CD14-positive monocyte (primary cell): Measurements from ENCODE around the gene SMAD2. TPM values are rescaled to one million over a fixed set of nuclear protein-coding genes. Genes with fewer than 3 reads are reported as not detected.
A peak's percentile ranks its signal among the peaks of the same experiment; 100 is the strongest.

Experiments used
- DNase-seq, 3 donors: peaks; one replicate each; pipeline ENCODE4 v3.0.0-alpha.2; 2011 to 2022
- H2AFZ ChIP-seq: 2 replicates; pipeline ENCODE4 v1.6.0; 2012; ENCODE audit warnings: mild to moderate bottlenecking, low read depth, low read length, inconsistent platforms; ENCODE audit not compliant: insufficient read depth, poor library complexity, severe bottlenecking
- H3K27ac ChIP-seq, 2 donors: 1 replicate in 1 of 2; 2 replicates in 1 of 2; pipeline ENCODE4 v1.5.1; 2012 to 2013; ENCODE audit warnings: low read length in 2 of 2, control low read depth in 1 of 2, inconsistent platforms in 1 of 2, low read depth in 1 of 2, mild to moderate bottlenecking in 1 of 2
- H3K27me3 ChIP-seq, 2 donors: one replicate each; pipeline versions ENCODE4 v1.6.0 to v1.6.1; 2011 to 2013; ENCODE audit warnings: low read length in 2 of 2; ENCODE audit not compliant: control insufficient read depth in 2 of 2, insufficient read depth in 2 of 2
- H3K36me3 ChIP-seq, 2 donors: replicated peaks in 1 of 2; 1 replicate in 1 of 2; 2 replicates in 1 of 2; pipeline versions ENCODE4 v1.5.1 to v1.6.1; 2012 to 2013; ENCODE audit warnings: low read length in 2 of 2, control low read depth in 1 of 2, inconsistent platforms in 1 of 2, mild to moderate bottlenecking in 1 of 2; ENCODE audit not compliant: insufficient read depth in 2 of 2, control insufficient read depth in 1 of 2
- H3K4me1 ChIP-seq, 2 donors: 1 replicate in 1 of 2; 2 replicates in 1 of 2; pipeline versions ENCODE4 v1.5.1 to v1.6.1; 2012 to 2013; ENCODE audit warnings: low read length in 2 of 2, control low read depth in 1 of 2, inconsistent platforms in 1 of 2, mild to moderate bottlenecking in 1 of 2, moderate library complexity in 1 of 2; ENCODE audit not compliant: insufficient read depth in 2 of 2, control insufficient read depth in 1 of 2
- H3K4me2 ChIP-seq: replicated peaks from 2 replicates; pipeline ENCODE3; 2012; ENCODE audit warnings: low read length, moderate library complexity, mild to moderate bottlenecking; ENCODE audit not compliant: poor library complexity, severe bottlenecking; ENCODE audit errors: extremely low read depth
- H3K4me3 ChIP-seq, 3 experiments: fragments of 200-600 bp in 1 of 3; sonication (generic) in 1 of 3; replicated peaks in 1 of 3; 1 replicate in 2 of 3; 2 replicates in 1 of 3; pipeline ENCODE4 v1.5.1; 2011 to 2013; ENCODE audit warnings: low read length in 3 of 3, mild to moderate bottlenecking in 3 of 3, control low read depth in 2 of 3, low read depth in 2 of 3, inconsistent platforms in 1 of 3, moderate library complexity in 1 of 3
- H3K79me2 ChIP-seq: 2 replicates; pipeline ENCODE4 v1.6.0; 2012; ENCODE audit warnings: mild to moderate bottlenecking, control low read depth, inconsistent platforms, low read length, moderate library complexity; ENCODE audit not compliant: insufficient read depth
- H3K9ac ChIP-seq: 2 replicates; pipeline ENCODE4 v1.6.0; 2017; ENCODE audit warnings: low read length, mild to moderate bottlenecking; ENCODE audit not compliant: insufficient read depth, poor library complexity, severe bottlenecking
- H3K9me3 ChIP-seq, 2 donors: replicated peaks in 1 of 2; 1 replicate in 1 of 2; 2 replicates in 1 of 2; pipeline versions ENCODE4 v1.5.1 to v1.6.1; 2012 to 2013; ENCODE audit warnings: low read length in 2 of 2, control low read depth in 1 of 2; ENCODE audit not compliant: control insufficient read depth in 1 of 2, insufficient read depth in 1 of 2
- H4K20me1 ChIP-seq: 2 replicates; pipeline ENCODE4 v1.6.0; 2012; ENCODE audit warnings: mild to moderate bottlenecking, low read length, control low read depth, moderate library complexity; ENCODE audit not compliant: insufficient read depth
- H3K27ac Mint-ChIP-seq, 7 donors: one replicate each; pipeline ENCODE4 v1.8.0; 2020; ENCODE audit warnings: mild to moderate bottlenecking in 7 of 7, mixed read lengths in 7 of 7, moderate library complexity in 6 of 7, inconsistent platforms in 2 of 7
- H3K27me3 Mint-ChIP-seq, 3 donors: one replicate each; pipeline ENCODE4 v1.8.0; 2021 to 2022; ENCODE audit warnings: low read depth in 3 of 3, mild to moderate bottlenecking in 3 of 3, mixed read lengths in 3 of 3, moderate library complexity in 3 of 3, inconsistent platforms in 1 of 3
- H3K36me3 Mint-ChIP-seq, 2 donors: one replicate each; pipeline ENCODE4 v1.8.0; 2020; ENCODE audit warnings: mixed read lengths in 2 of 2, inconsistent platforms in 1 of 2, mild to moderate bottlenecking in 1 of 2
- H3K4me1 Mint-ChIP-seq: one replicate; pipeline ENCODE4 v1.8.0; 2020; ENCODE audit warnings: mild to moderate bottlenecking, mixed read lengths
- H3K4me3 Mint-ChIP-seq, 2 donors: one replicate each; pipeline ENCODE4 v1.8.0; 2020; ENCODE audit warnings: mild to moderate bottlenecking in 2 of 2, mixed read lengths in 2 of 2, moderate library complexity in 1 of 2
- H3K9me3 Mint-ChIP-seq, 7 donors: one replicate each; pipeline ENCODE4 v1.8.0; 2020 to 2022; ENCODE audit warnings: mixed read lengths in 7 of 7, mild to moderate bottlenecking in 6 of 7, moderate library complexity in 6 of 7, inconsistent platforms in 2 of 7
- CTCF ChIP-seq: fragments of 200-600 bp; IDR thresholded peaks from one replicate; pipeline ENCODE4 v1.8.0; 2022; ENCODE audit warnings: antibody characterized with exemption, mild to moderate bottlenecking
- WGBS: methylation state at CpG from one replicate; pipeline ENCODE4 v1.1.5; 2013; ENCODE audit warnings: missing lambda C conversion rate; ENCODE audit not compliant: insufficient coverage; 5-methylcytosine and 5-hydroxymethylcytosine counted together
- intact Hi-C, 2 donors: fragments of 100-400 bp; cut with micrococcal nuclease; formaldehyde crosslinking; loops; one replicate each; pipeline versions ENCODE4 v1.15.0 to v1.15.1; 2023
- polyA minus RNA-seq: library from RNA; depleted of rRNA, polyadenylated mRNA; stranded (reverse); fragments of >200 nt; gene quantifications from 2 replicates; pipeline ENCODE4 v1.2.3, GENCODE V29; 2012
- polyA plus RNA-seq, 3 donors: library from polyadenylated mRNA; depleted of rRNA in 1 of 3; unstranded in 2 of 3; stranded (reverse) in 1 of 3; fragments of 300-500 nt in 2 of 3; fragments of >200 nt in 1 of 3; fragmentation: Illumina TruSeq in 2 of 3; gene quantifications; 1 replicate in 2 of 3; 2 replicates in 1 of 3; pipeline ENCODE4 v1.2.3, GENCODE V29; 2012 to 2021
- total RNA-seq, 12 experiments: library from RNA in 1 of 12; stranded (reverse) in 1 of 12; fragments of 120-200 nt in 1 of 12; gene quantifications; one replicate each; pipeline ENCODE4 v1.2.4 and lab custom pipeline; 2013 to 2026; ENCODE audit warnings: mixed read lengths in 6 of 12, inconsistent platforms in 1 of 12

SMAD2 gene
- total RNA-seq (2013), result 149 TPM
- 10 to 100 TPM; 48.1 to 72.6 (median 70.6) TPM for polyA plus RNA-seq
- 29.8 and 71.6 TPM in 2 replicates for polyA minus RNA-seq
- total RNA-seq (lab: John Stamatoyannopoulos, UW), result 138 to 298 (median 171) reads per million in 11 experiments

GRCh38 chr18:47930199-47930930, at the start of gene SMAD2:
SMAD2 (minus strand) TSS chr18:47930659; CDS start chr18:47896756, 33,903 bp downstream.
- Histone ChIP-seq H4K20me1 (peaks cover 44% of the 10 kb centered on the region), H3K4me1 (peaks cover 35 to 41% of the 10 kb centered on the region in 2 donors), H3K4me3 (peak within 1 kb of the TSS; percentile 63 to 87 (median 81)), H3K27ac (peak within 1 kb of the TSS; percentile 87 to 95), H3K27me3 (no peaks in the 10 kb centered on the region), H3K9ac (peak within 1 kb of the TSS; percentile 90), H2AFZ (peak within 1 kb of the TSS; percentile 79), H3K79me2 (peaks cover 50% of the 10 kb centered on the region), H3K4me2 (peak within 1 kb of the TSS; percentile 80), H3K36me3 (no peaks in the 10 kb centered on the region), H3K9me3 (no peaks in the 10 kb centered on the region)
- intact Hi-C loops, result loop anchor here (5.0 kb wide), 3 partner anchors 57 to 92 kb away; no protein-coding TSS in a partner anchor
- under 1% methylated on average over 68 of the region's 93 CpGs for WGBS
- Mint-ChIP-seq H3K4me3 (peak within 1 kb of the TSS; percentile 79 to 93), H3K36me3 (no peaks in the 10 kb centered on the region), H3K9me3 (no peaks in the 10 kb centered on the region), H3K4me1 (peaks cover 58% of the 10 kb centered on the region), H3K27me3 (peaks cover 0 to 2% (median 0%) of the 10 kb centered on the region in 3 donors), H3K27ac (peak within 1 kb of the TSS; percentile 88 to 94 (median 91))
- DNase-seq, result peak; percentile 73 to 81 (median 75)
- TF ChIP-seq CTCF, result no peak

DNA sequence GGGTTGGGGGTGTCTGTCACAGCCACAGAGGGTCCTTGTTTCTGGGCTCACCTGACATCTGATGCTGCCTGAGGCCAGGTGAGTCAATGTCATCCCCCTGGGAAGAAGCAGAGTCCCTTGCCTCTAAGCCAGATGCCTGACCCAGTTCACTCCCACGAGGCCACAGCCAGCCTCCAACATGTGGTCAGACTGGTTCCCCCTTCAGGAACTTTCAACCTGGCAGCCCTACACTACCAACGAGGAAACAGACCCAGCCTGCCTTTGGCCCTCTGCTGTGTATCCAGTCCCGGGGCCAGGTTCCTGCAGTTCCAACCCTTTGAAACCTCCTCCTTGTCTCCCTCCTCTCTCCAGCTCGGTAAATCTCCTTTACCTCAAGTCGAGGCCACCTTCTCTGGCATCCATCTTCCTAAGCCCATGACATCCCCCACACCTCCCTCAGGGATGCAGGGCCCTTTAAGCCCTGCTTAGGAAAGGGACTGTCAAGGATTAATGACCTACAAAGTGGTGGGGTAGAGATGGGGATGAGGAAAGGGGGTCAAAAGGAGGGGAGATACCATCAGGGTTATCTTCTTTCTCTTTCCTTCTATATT, 49.2 kb upstream of the SMAD2 start:
- Histone ChIP-seq H3K79me2 (no peaks in the 10 kb centered on the region), H3K4me1 (peaks cover 20 to 21% of the 10 kb centered on the region in 2 donors), H3K9ac (no peak overlapping the region), H2AFZ (no peak overlapping the region), H3K4me3 (no peak overlapping the region), H3K4me2 (no peak overlapping the region), H3K27me3 (no peaks in the 10 kb centered on the region), H3K36me3 (no peaks in the 10 kb centered on the region), H4K20me1 (no peaks in the 10 kb centered on the region), H3K27ac (no peak overlapping the region), H3K9me3 (no peaks in the 10 kb centered on the region)
- TF ChIP-seq CTCF, result no peak
- Mint-ChIP-seq H3K27ac (peak overlapping the region in 2 of 7 donors; percentile 21 to 23), H3K27me3 (peaks cover 5 to 8% (median 7%) of the 10 kb centered on the region in 3 donors), H3K9me3 (peaks cover 0 to 2% (median 0%) of the 10 kb centered on the region in 7 donors), H3K36me3 (peaks cover 0 to 2% of the 10 kb centered on the region in 2 donors), H3K4me3 (no peak overlapping the region), H3K4me1 (peaks cover 25% of the 10 kb centered on the region)
- intact Hi-C loops, result no loop called here
- 4% methylated on average over 2 of the region's 5 CpGs for WGBS
- no peak for DNase-seq
